Right lobe of liver (tissue), 4 donors: ENCODE measurements around the gene BCL2L15.
A peak's percentile ranks its signal among the peaks of the same experiment; 100 is the strongest.

Experiments used
- CTCF ChIP-seq, 4 donors: fragments of 200-600 bp in 3 of 4; fragments of 450-650 bp in 1 of 4; IDR thresholded peaks; one replicate each; pipeline versions ENCODE4 v1.5.1 to v1.8.0; 2016 to 2022; ENCODE audit warnings: antibody characterized with exemption in 4 of 4, mild to moderate bottlenecking in 2 of 4
- POLR2A ChIP-seq: fragments of 450-650 bp; IDR thresholded peaks from one replicate; pipeline ENCODE4 v1.6.1; 2017; ENCODE audit warnings: antibody characterized with exemption, mild to moderate bottlenecking
- donor health status: DM: no; HTN: no; CAD: no.
- donor health status: DM: no; HTN: no; CAD: no.
- donor health status: DM: no; HTN: yes; CAD: no.

- TF ChIP-seq POLR2A = peak; percentile 37
- TF ChIP-seq CTCF (IDR thresholded peaks at IDR 0.05) = no peak
Observed at GRCh38 chr1:113871597-113872113, 15.7 kb downstream of the BCL2L15 start, which contains the start of gene PTPN22.
